Lung (tissue), 12 donors: ENCODE measurements around the gene DYSF. TPM values are rescaled to one million over a fixed set of nuclear protein-coding genes. Genes with fewer than 3 reads are reported as not detected.

Experiments
- ATAC-seq: fragments of 200-7000 bp; cut with Tn5 transposase; one replicate; pipeline ENCODE4 v1.9.1; 2020; ENCODE audit warnings: moderate number of reproducible peaks; ENCODE audit not compliant: insufficient read depth, low FRiP score
- DNase-seq, 3 donors: peaks; one replicate each; pipeline ENCODE4 v3.0.0-alpha.2; 2013 to 2017
- H3K27ac ChIP-seq, 2 donors: one replicate each; pipeline ENCODE4 v1.5.1; 2013; ENCODE audit warnings: mild to moderate bottlenecking in 2 of 2, moderate library complexity in 2 of 2, control low read depth in 1 of 2, inconsistent platforms in 1 of 2, low read depth in 1 of 2, low read length in 1 of 2
- H3K27me3 ChIP-seq, 3 donors: one replicate each; pipeline ENCODE4 v1.5.1; 2013; ENCODE audit warnings: low read length in 2 of 3; ENCODE audit not compliant: control insufficient read depth in 3 of 3, insufficient read depth in 3 of 3
- H3K36me3 ChIP-seq, 4 donors: one replicate each; pipeline ENCODE4 v1.5.1; 2013; ENCODE audit warnings: low read length in 4 of 4, mild to moderate bottlenecking in 1 of 4, moderate library complexity in 1 of 4; ENCODE audit not compliant: control insufficient read depth in 4 of 4, insufficient read depth in 4 of 4
- H3K4me1 ChIP-seq, 5 donors: one replicate each; pipeline ENCODE4 v1.5.1; 2013; ENCODE audit warnings: low read length in 5 of 5, mild to moderate bottlenecking in 2 of 5, moderate library complexity in 1 of 5; ENCODE audit not compliant: control insufficient read depth in 5 of 5, insufficient read depth in 5 of 5
- H3K4me3 ChIP-seq: one replicate; pipeline ENCODE4 v1.5.1; 2013; ENCODE audit warnings: mild to moderate bottlenecking, control low read depth, moderate library complexity
- H3K9ac ChIP-seq, 2 donors: one replicate each; pipeline ENCODE4 v1.5.1; 2013; ENCODE audit warnings: low read length in 2 of 2, control low read depth in 1 of 2; ENCODE audit not compliant: insufficient read depth in 1 of 2
- H3K9me3 ChIP-seq, 4 donors: one replicate each; pipeline ENCODE4 v1.5.1; 2013; ENCODE audit warnings: low read length in 3 of 4, mild to moderate bottlenecking in 1 of 4, moderate library complexity in 1 of 4; ENCODE audit not compliant: control insufficient read depth in 4 of 4, insufficient read depth in 3 of 4
- WGBS, 2 donors: extraction: QIAGEN DNeasy Blood & Tissue Kit; methylation state at CpG; one replicate each; pipeline ENCODE4 v1.1.7; 2013; 5-methylcytosine and 5-hydroxymethylcytosine counted together
- polyA plus RNA-seq, 2 donors: library from polyadenylated mRNA; stranded (reverse); fragments of 200-250 nt; gene quantifications; one replicate each; pipeline ENCODE4 v1.2.1, GENCODE V29; 2013
- total RNA-seq, 2 donors: library from RNA; depleted of rRNA in 1 of 2; stranded (reverse); fragments of >200 nt in 1 of 2; gene quantifications; one replicate each; pipeline ENCODE4 v1.2.1, GENCODE V29; 2014 to 2021
- TF ChIP-seq, protein P1 (sequence below): IDR thresholded peaks from 2 replicates; pipeline ENCODE4 v1.5.1; 2012; ENCODE audit warnings: mild to moderate bottlenecking; ENCODE audit errors: control extremely low read depth, extremely low read depth
- donor health status: control.
- donor health status: control.
- donor health status: Bipolar disorder and iron deficiency.
- donor health status: healthy.
- donor health status: DM: yes; HTN: yes; CAD: no.

DYSF gene
- total and polyA plus RNA-seq, 4 donors, result 12.9 to 56.2 (median 40.0) TPM

DNA sequence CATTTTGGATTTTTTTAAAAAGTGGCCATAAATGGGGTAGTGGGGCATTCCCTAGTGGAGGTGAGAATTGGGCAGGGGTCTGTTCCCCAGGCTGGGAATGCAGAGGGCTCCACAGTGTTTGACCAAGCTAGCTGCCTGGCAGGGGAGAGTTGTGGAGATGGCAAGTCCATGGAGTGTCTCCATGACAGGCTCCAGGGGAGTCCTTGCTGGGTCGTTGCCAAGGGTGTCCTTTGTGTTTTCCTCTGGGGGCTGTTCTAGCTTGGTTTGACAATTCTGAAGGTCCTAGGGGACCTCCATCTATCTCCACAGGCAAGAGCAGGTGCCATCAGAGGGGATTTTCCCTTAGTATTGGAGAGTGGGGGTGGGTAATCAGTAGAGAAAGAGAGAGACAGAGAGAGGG, 265.3 kb downstream of the DYSF start:
- TF ChIP-seq, protein P1, sequence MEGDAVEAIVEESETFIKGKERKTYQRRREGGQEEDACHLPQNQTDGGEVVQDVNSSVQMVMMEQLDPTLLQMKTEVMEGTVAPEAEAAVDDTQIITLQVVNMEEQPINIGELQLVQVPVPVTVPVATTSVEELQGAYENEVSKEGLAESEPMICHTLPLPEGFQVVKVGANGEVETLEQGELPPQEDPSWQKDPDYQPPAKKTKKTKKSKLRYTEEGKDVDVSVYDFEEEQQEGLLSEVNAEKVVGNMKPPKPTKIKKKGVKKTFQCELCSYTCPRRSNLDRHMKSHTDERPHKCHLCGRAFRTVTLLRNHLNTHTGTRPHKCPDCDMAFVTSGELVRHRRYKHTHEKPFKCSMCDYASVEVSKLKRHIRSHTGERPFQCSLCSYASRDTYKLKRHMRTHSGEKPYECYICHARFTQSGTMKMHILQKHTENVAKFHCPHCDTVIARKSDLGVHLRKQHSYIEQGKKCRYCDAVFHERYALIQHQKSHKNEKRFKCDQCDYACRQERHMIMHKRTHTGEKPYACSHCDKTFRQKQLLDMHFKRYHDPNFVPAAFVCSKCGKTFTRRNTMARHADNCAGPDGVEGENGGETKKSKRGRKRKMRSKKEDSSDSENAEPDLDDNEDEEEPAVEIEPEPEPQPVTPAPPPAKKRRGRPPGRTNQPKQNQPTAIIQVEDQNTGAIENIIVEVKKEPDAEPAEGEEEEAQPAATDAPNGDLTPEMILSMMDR, result no peak
- no peak overlapping the region for H3K4me3 ChIP-seq
- ATAC-seq, result no peak
- no peak overlapping the region for H3K9ac ChIP-seq
- peaks cover 0 to 36% (median 14%) of the 10 kb centered on the region in 5 donors for H3K4me1 ChIP-seq
- no peak for DNase-seq
- no peaks in the 10 kb centered on the region for H3K36me3 ChIP-seq
- peaks cover 0 to 2% (median 0%) of the 10 kb centered on the region in 4 donors for H3K9me3 ChIP-seq
- no peaks in the 10 kb centered on the region for H3K27me3 ChIP-seq
- WGBS, 2 donors, result 74 to 100% methylated on average over 1 of the region's 1 CpG
- no peak overlapping the region for H3K27ac ChIP-seq

DNA sequence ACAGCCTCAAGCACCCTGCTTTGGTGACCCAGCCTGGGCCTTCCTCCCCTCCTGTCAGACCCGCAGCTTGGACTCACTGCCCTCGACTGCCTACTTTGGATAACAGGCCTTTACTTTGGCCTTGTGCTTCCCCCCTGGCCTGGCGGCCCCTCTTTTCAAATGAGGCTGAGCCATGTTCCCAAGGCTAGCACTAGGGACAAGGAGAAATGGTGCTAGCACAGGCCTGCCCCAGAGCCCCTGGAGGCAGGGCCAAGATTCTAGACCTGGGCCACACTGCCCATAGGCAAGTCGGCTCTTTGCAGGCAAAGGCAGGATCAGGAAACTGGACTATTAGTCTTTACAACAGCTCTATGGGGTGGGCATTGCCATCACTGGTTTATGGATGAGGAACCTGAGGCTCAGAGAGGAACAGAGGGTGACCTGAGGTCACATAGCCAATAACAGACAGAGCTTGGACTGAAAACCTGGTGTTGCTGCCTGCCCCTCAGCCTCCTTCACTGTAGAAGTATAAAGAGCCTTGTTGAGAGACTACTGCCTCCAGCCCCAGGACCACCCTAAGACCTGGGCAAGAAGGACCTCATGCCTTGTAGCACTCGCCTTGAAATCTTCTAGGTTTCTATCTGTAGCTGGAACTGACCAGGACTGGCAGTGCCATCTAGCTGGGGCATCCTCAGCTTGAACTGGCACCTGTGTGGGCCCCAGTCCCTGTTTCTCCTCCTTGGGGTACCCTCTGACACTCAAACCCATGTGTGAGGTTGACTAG, 266.3 kb downstream of the DYSF start:
- TF ChIP-seq, protein P1, result no peak
- peaks cover 0 to 2% (median 0%) of the 10 kb centered on the region in 4 donors for H3K9me3 ChIP-seq
- H3K4me3 ChIP-seq, result no peak overlapping the region
- ATAC-seq (no peak), DNase-seq (no peak)
- H3K27me3 ChIP-seq, result no peaks in the 10 kb centered on the region
- H3K4me1 ChIP-seq, result peaks cover 0 to 30% (median 14%) of the 10 kb centered on the region in 5 donors
- H3K27ac ChIP-seq, result no peak overlapping the region
- no peaks in the 10 kb centered on the region for H3K36me3 ChIP-seq
- H3K9ac ChIP-seq, result no peak overlapping the region
- 86 to 91% methylated on average over 5 of the region's 5 CpGs for WGBS, 2 donors

DNA sequence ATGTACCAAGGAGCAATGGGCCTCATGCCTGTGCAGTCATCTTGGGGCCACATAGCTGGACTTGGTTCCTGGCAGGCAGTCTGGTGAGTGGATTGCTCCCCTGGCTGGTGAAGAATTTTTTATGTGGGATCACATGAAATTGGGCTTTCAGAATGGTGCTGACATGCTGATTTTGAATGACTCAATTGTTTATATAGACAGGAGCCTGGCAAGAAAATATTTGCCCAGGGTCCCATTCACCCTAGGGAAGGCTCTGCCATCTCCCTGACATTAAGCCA, 266.9 kb downstream of the DYSF start:
- Histone ChIP-seq H3K4me3 (no peak overlapping the region), H3K36me3 (no peaks in the 10 kb centered on the region), H3K9me3 (peaks cover 0 to 2% (median under 1%) of the 10 kb centered on the region in 4 donors), H3K9ac (no peak overlapping the region), H3K27ac (no peak overlapping the region), H3K27me3 (no peaks in the 10 kb centered on the region), H3K4me1 (peaks cover 0 to 30% (median 14%) of the 10 kb centered on the region in 5 donors)
- ATAC-seq (no peak), DNase-seq (no peak)
- TF ChIP-seq, protein P1, result no peak
